ENCODE measurements around the gene ZNF695.

The ZNF695 gene

GRCh38 chr1:246959944-246960693, 47.7 kb downstream of the ZNF695 start:
- DNase-seq (ENCODE audit: low read depth): no peak

GRCh38 chr1:246954126-246954525, 53.7 kb downstream of the ZNF695 start:
- no peak for DNase-seq (ENCODE audit: low read depth)

DNA sequence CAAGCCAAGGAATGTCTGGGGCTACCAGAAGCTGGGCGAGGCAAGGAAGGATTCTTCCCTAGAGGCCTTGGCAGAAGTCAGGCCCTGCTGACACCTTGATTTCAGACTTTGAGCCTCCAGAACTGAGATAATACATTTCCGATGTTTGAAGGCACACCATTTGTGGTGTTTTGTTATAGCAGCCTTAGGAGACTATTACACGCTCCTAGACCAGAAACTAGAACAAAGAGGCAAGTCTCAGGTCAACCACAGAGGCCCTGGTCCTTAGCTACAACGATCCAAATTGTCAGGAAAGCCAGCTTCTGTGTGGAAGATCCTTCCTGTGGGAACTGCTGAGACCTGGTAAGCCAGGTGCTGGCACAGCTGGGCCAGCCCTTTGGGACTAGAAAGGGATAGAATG, 56.4 kb downstream of the ZNF695 start:
- DNase-seq (ENCODE audit: low read depth): no peak

- DNase-seq (ENCODE audit: low read depth): no peak
These were observed 57.9 kb downstream of the ZNF695 start for GRCh38 chr1:246949956-246950355.

DNA sequence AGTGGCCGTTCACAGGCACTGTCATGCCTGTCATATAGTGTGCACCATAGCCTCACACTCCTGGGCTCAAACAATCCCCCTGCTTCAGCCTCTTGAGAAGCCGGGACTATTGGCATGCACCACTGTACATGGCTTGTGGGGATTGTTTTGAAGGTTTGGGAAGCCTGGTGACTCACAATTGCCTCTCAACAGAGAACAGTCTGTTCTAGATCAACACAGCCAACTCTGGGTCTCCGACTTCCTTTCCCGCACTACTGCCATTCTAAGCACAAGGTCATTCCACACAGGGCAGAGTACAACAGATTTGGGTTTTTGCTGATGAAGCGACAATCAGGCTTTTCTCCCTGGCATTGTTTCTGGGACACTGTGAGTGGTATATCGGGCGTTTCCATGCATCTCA, 60.6 kb downstream of the ZNF695 start:
- no peak for DNase-seq (ENCODE audit: low read depth)

DNA sequence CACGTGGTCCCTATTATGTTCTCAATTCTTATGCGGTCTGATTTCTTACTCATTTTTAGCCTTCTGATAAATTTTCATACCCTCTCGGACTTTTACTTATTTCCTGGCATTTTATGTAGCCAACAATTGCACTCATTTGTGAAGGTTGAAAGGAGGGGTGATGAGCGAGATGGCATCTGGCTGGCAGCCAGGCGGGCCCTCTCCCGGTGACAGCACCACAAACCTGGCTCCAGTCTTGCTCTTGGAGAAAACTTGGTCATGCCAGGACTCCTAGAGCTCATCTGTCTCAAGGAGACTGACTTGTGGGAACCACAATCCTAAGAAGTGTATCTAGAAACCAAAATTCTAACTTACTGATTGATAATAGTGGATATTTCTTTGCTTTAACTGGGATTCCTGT, 61.5 kb downstream of the ZNF695 start:
- DNase-seq (ENCODE audit: low read depth): no peak

Data from HS-5 (cell line).